Measurements from ENCODE around the gene POU2F3. TPM values are rescaled to one million over a fixed set of nuclear protein-coding genes. Genes with fewer than 3 reads are reported as not detected.

The POU2F3 gene
- total and polyA plus RNA-seq, 2 of the 8 experiments (the other 6 are each of a cell fraction or from before 2014, with no cell fraction given), result 1.0 to 2.1 TPM

DNA sequence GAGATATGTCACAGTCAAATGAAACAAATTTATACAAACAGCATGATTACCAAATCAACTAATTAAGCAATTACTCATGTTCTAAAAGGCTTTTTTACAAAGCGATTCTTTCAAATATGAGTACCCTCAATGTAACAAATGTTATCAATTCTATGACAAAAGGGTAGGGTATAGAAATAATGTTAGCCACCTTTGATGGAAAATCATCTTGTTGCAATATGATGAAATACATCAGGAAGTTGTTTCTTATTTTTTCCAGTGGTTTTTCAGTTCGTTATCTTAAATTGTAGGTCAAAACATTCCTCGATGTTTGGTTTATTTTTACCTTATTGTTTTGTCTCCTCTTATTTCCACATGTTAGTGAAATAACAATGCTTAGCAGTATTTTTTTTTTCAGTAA is 102.7 kb downstream of the POU2F3 start:
- H2AFZ ChIP-seq (ENCODE audit: low read length), result no peak overlapping the region
- H3K9me3 ChIP-seq (ENCODE audit: insufficient read depth in 2 of 2, low read depth in 1 of 2, low read length in 1 of 2), result no peaks in the 10 kb centered on the region
- no peak overlapping the region for H3K56ac ChIP-seq (replicated peaks; ENCODE audit: insufficient read length, low read depth, low read length)
- CTCF ChIA-PET (ENCODE audit: partially characterized antibody), result interaction anchor here (1.1 to 1.5 kb wide), 2 partner anchors 89 to 159 kb away, joined by 3 read pairs; no protein-coding TSS in a partner anchor
- no peaks in the 10 kb centered on the region for H3K23me2 ChIP-seq (ENCODE audit: low read depth, low read length)
- H2AK5ac ChIP-seq (ENCODE audit: low read depth, low read length), result no peak overlapping the region
- H3K36me3 ChIP-seq (ENCODE audit: control insufficient read depth in 2 of 4, insufficient read depth in 4 of 4, low read length in 3 of 4), result no peaks in the 10 kb centered on the region
- no peak overlapping the region for H3K23ac ChIP-seq (ENCODE audit: insufficient read length)
- no peak overlapping the region for H3K4ac ChIP-seq (replicated peaks; ENCODE audit: insufficient read length, low read depth, low read length)
- no peak overlapping the region for H2BK5ac ChIP-seq (ENCODE audit: low read depth, low read length)
- H3K18ac ChIP-seq (ENCODE audit: extremely low read depth, low read length), result no peak overlapping the region
- no peak for FAIRE-seq
- H3K27ac ChIP-seq (ENCODE audit: low read depth, low read length), result no peak overlapping the region
- H4K5ac ChIP-seq (ENCODE audit: insufficient read length, low read depth, low read length), result no peak overlapping the region
- no peak overlapping the region for H2BK15ac ChIP-seq (ENCODE audit: low read length)
- 93% methylated on average over 3 of the region's 3 CpGs; no CpG with 5 or more reads in 1 of the 2 experiments for WGBS, 2 experiments (ENCODE audit: extremely low coverage in 1 of 2, insufficient coverage in 1 of 2, insufficient read length in 1 of 2, insufficient replicate concordance in 2 of 2, low coverage in 1 of 2, low lambda C conversion rate in 2 of 2, missing lambda C conversion rate in 1 of 2)
- POLR2A ChIA-PET (ENCODE audit: partially characterized antibody), result no interaction called here
- H2BK20ac ChIP-seq (ENCODE audit: low read length), result no peak overlapping the region
- peaks cover 3% of the 10 kb centered on the region; the same call in 1 of the 2 replicates for H3K79me1 ChIP-seq (ENCODE audit: low read depth, low read length)
- H4K8ac ChIP-seq (ENCODE audit: extremely low read depth, insufficient read depth, low read length), result no peak overlapping the region
- no peak overlapping the region for H3K9ac ChIP-seq (replicated peaks in 1 of 4; ENCODE audit: extremely low read depth in 1 of 4, low read depth in 3 of 4, low read length in 3 of 4)
- peaks cover 8 to 92% of the 10 kb centered on the region in 2 experiments; a peak in 3 of 4 replicates for H3K79me2 ChIP-seq (ENCODE audit: control insufficient read depth in 1 of 2, insufficient read depth in 2 of 2, low read length in 2 of 2)
- no peak for DNase-seq (ENCODE audit: low read depth in 1 of 2, low spot score in 2 of 2)
- H3K4me3 ChIP-seq (ENCODE audit: extremely low read depth in 1 of 4, insufficient read depth in 2 of 4, low read depth in 3 of 4, low read length in 4 of 4), result no peak overlapping the region
- H4K20me1 ChIP-seq (replicated peaks in 1 of 2; ENCODE audit: control insufficient read depth in 1 of 2, insufficient read depth in 2 of 2, low read length in 2 of 2), result peaks cover 3 to 10% of the 10 kb centered on the region in 2 experiments
- no peak overlapping the region for H4K91ac ChIP-seq (replicated peaks; ENCODE audit: insufficient read length, low read length)
- H2BK120ac ChIP-seq (replicated peaks; ENCODE audit: low read depth, low read length), result no peak overlapping the region
- peaks cover 0 to 7% (median 4%) of the 10 kb centered on the region in 4 experiments; a peak in 6 of 7 replicates for H3K4me1 ChIP-seq (replicated peaks in 1 of 4; ENCODE audit: control insufficient read depth in 3 of 4, insufficient read depth in 4 of 4, low read length in 3 of 4)
- TF ChIP-seq POLR2A (IDR thresholded peaks at IDR 0.05; ENCODE audit: control extremely low read depth in 1 of 2, low read depth in 2 of 2, low read length in 2 of 2), result no peak
- no peak overlapping the region for H3K4me2 ChIP-seq (ENCODE audit: insufficient read depth in 1 of 2, low read depth in 2 of 2, low read length in 2 of 2)
- H3K14ac ChIP-seq (ENCODE audit: insufficient read length), result no peak overlapping the region
- H3K27me3 ChIP-seq (replicated peaks in 1 of 4; ENCODE audit: control insufficient read depth in 3 of 4, extremely low read depth in 1 of 4, insufficient read depth in 3 of 4, low read length in 3 of 4), result no peaks in the 10 kb centered on the region
- H2BK12ac ChIP-seq (ENCODE audit: low read depth, low read length), result no peak overlapping the region
